ENCODE data around the gene CPAMD8. TPM values are rescaled to one million over a fixed set of nuclear protein-coding genes. Genes with fewer than 3 reads are reported as not detected.
A peak's percentile ranks its signal among the peaks of the same experiment; 100 is the strongest.

The CPAMD8 gene
- total RNA-seq, 1 donor from 2014 or later: 54.3 TPM

GRCh38 chr19:17043744-17044143 lies 17.1 kb upstream of the CPAMD8 start:
- DNase-seq (no peak), ATAC-seq (no peak)
- intact Hi-C loops (cut with DNase I): no loop called here

GRCh38 chr19:17041976-17042375 lies 15.4 kb upstream of the CPAMD8 start:
- ATAC-seq (peak; percentile 51 to 71), DNase-seq (no peak)
- TF ChIP-seq CTCF (IDR thresholded peaks at IDR 0.05): no peak
- Histone ChIP-seq H3K4me3 (no peak overlapping the region), H3K9me3 (no peaks in the 10 kb centered on the region), H3K27ac (no peak overlapping the region), H3K4me1 (peaks cover 10% of the 10 kb centered on the region), H3K36me3 (no peaks in the 10 kb centered on the region), H3K27me3 (ENCODE audit: low read depth) (no peaks in the 10 kb centered on the region)
- intact Hi-C loops (cut with DNase I): no loop called here

More at GRCh38 chr19:17043744-17044143, 17.1 kb upstream of the CPAMD8 start:
- H3K4me3 ChIP-seq: no peak overlapping the region
- H3K9me3 ChIP-seq: no peaks in the 10 kb centered on the region
- no peaks in the 10 kb centered on the region for H3K27me3 ChIP-seq (ENCODE audit: low read depth)
- H3K4me1 ChIP-seq: peaks cover 10% of the 10 kb centered on the region
- TF ChIP-seq CTCF (IDR thresholded peaks at IDR 0.05): no peak
- H3K36me3 ChIP-seq: no peaks in the 10 kb centered on the region
- H3K27ac ChIP-seq: no peak overlapping the region

- Histone ChIP-seq H3K4me3 (no peak overlapping the region), H3K4me1 (peaks cover 10% of the 10 kb centered on the region), H3K27me3 (ENCODE audit: low read depth) (no peaks in the 10 kb centered on the region), H3K36me3 (no peaks in the 10 kb centered on the region), H3K27ac (no peak overlapping the region), H3K9me3 (no peaks in the 10 kb centered on the region)
- ATAC-seq (no peak), DNase-seq (no peak)
- no peak for TF ChIP-seq CTCF (IDR thresholded peaks at IDR 0.05)
- intact Hi-C loops (cut with DNase I): no loop called here
Observed at GRCh38 chr19:17037966-17038500, 11.4 kb upstream of the CPAMD8 start.

- no peak overlapping the region for H3K27ac ChIP-seq
- no peaks in the 10 kb centered on the region for H3K27me3 ChIP-seq (ENCODE audit: low read depth)
- H3K4me1 ChIP-seq: peaks cover 6% of the 10 kb centered on the region
- no peaks in the 10 kb centered on the region for H3K36me3 ChIP-seq
- DNase-seq (no peak), ATAC-seq (no peak)
- no peak for TF ChIP-seq CTCF (IDR thresholded peaks at IDR 0.05)
- intact Hi-C loops (cut with DNase I): no loop called here
- no peak overlapping the region for H3K4me3 ChIP-seq
- H3K9me3 ChIP-seq: no peaks in the 10 kb centered on the region
Observed at GRCh38 chr19:17037184-17037583, 10.6 kb upstream of the CPAMD8 start.

GRCh38 chr19:17036640-17037039 lies 10.0 kb upstream of the CPAMD8 start:
- Histone ChIP-seq H3K36me3 (no peaks in the 10 kb centered on the region), H3K27ac (no peak overlapping the region), H3K27me3 (ENCODE audit: low read depth) (no peaks in the 10 kb centered on the region), H3K9me3 (no peaks in the 10 kb centered on the region), H3K4me3 (no peak overlapping the region), H3K4me1 (peaks cover under 1% of the 10 kb centered on the region)
- ATAC-seq: peak in 1 of 2 donors; percentile 19
- TF ChIP-seq CTCF (IDR thresholded peaks at IDR 0.05): no peak
- intact Hi-C loops (cut with DNase I): no loop called here
- DNase-seq: no peak

Measured in lower lobe of right lung (tissue), 2 donors.